IPS-18c (cell line): Measurements from ENCODE around the gene ALDH2.
A peak's percentile ranks its signal among the peaks of the same experiment; 100 is the strongest.
"Not testable (repeated sequence)": the region's sequence is repeated elsewhere in the genome, so short reads cannot be mapped to it uniquely, and the experiment has no call there.

Experiments
- H3K4me3 ChIP-seq: 2 replicates; pipeline ENCODE4 v1.7.0; 2013; ENCODE audit warnings: low read depth, mild to moderate bottlenecking, low read length, moderate library complexity; ENCODE audit not compliant: insufficient read depth
- H3K9me3 ChIP-seq: one replicate; pipeline ENCODE4 v1.6.1; 2013; ENCODE audit warnings: mild to moderate bottlenecking, low read length, moderate library complexity; ENCODE audit not compliant: control insufficient read depth, insufficient read depth

ALDH2 gene

GRCh38 chr12:111834740-111835386, 68.1 kb downstream of the ALDH2 start:
- not testable (repeated sequence) for H3K9me3 ChIP-seq, H3K4me3 ChIP-seq

GRCh38 chr12:111835531-111836181, 68.9 kb downstream of the ALDH2 start:
- H3K4me3 ChIP-seq, H3K9me3 ChIP-seq: not testable (repeated sequence)

DNA sequence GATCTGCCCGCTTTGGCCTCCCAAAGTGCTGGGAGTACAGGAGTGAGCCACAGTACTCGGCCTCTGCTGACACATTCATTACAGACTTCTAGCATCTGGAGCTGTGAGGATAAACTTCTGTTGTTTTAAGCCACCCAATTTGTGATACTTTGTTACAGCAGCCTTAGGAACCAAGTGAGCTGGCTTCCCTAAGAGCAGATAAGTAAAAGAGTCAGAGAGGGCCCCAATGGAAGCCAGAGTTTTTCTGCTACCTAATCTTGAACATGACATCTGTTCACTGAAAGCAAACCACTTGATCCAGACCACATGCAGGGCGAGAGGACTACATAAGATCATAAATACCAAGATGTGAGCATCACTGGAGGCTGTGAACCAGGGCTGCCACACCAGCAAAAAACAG, 71.6 kb downstream of the ALDH2 start:
- Histone ChIP-seq H3K9me3 (no peaks in the 10 kb centered on the region), H3K4me3 (no peak overlapping the region)

- Histone ChIP-seq H3K9me3 (no peaks in the 10 kb centered on the region), H3K4me3 (peak overlapping the region; percentile 99)
These were observed 74.1 kb downstream of the ALDH2 start for GRCh38 chr12:111840807-111841206.

DNA sequence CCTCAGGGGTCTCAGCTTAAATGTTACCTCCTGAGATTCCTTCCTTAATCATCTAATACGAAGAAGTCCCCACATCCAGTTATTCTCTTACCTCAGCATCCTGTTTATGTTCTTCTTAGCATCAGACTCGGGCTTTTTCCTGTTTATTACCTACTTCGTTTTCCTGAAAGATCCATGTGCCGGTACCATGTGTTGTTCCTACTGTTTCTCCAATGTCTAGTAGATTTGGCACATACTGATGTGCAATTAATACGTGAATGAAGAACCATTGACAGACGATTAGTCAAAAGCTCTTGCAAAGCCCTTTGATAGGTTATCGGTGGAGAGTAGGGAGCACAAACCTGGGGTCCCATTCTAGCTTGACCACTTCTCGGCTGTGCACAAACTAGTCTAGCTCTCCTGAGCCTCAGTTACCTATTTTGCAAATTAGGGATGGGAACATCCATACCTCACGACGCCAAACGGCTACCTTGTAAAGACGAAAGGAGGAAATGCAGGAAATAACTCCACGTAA, 74.6 kb downstream of the ALDH2 start:
- Histone ChIP-seq H3K9me3 (no peaks in the 10 kb centered on the region), H3K4me3 (peak overlapping the region; percentile 99)

GRCh38 chr12:111841750-111842555, 75.2 kb downstream of the ALDH2 start, which contains the start of gene MAPKAPK5:
TSS of gene MAPKAPK5 (plus strand) at chr12:111842228. CDS start at chr12:111842734, 506 bp downstream.
- no peaks in the 10 kb centered on the region for H3K9me3 ChIP-seq
- H3K4me3 ChIP-seq, result peak within 1 kb of the TSS; percentile 99

- Histone ChIP-seq H3K9me3 (no peaks in the 10 kb centered on the region), H3K4me3 (peak overlapping the region; percentile 99)
These were observed 76.0 kb downstream of the ALDH2 start for GRCh38 chr12:111842556-111843396.

GRCh38 chr12:111846016-111846415, 79.3 kb downstream of the ALDH2 start:
- Histone ChIP-seq H3K4me3 (no peak overlapping the region), H3K9me3 (no peaks in the 10 kb centered on the region)

DNA sequence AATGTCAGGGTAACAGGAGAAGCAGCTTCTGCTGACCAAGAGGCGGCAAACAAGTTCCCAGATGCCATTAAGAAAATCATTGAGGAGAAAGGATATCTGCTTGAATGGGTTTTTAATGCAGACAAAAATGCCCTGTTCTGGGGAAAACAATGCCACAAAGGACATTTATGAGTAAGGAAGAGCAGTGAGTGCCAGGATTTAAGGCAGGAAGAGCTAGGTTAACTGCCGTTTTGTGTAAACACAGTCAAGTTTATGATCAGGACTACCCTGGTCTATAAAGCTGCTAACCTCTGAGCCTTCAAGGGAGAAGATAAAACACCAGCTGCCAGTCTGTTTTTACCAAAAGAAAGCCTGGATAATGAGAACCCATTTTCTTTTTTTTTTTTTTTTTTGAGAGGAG, 83.8 kb downstream of the ALDH2 start:
- H3K4me3 ChIP-seq, result no peak overlapping the region

GRCh38 chr12:111858186-111858585, 91.5 kb downstream of the ALDH2 start:
- Histone ChIP-seq H3K9me3 (peaks cover 2% of the 10 kb centered on the region), H3K4me3 (no peak overlapping the region)

More for the DNA sequence above, 83.8 kb downstream of the ALDH2 start:
- peaks cover 2% of the 10 kb centered on the region for H3K9me3 ChIP-seq

DNA sequence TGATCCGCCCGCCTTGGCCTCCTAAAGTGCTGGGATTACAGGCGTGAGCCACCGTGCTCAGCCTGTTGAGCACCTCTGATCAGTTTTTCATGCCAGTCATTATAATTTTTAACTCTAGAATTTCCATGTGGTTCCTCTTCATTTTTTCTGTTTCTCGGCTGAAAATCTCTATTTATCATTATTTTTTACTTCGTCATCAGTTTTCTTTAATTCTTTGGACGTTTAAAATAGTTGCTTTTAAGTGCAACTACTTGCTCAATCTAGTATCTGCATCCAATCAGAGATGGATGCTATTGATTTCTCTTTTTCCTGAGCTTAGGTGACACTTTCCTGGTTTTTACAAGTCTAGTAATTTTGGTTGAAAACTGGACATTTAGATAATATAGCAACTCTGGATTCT, 92.0 kb downstream of the ALDH2 start:
- H3K9me3 ChIP-seq, result peaks cover 2% of the 10 kb centered on the region

DNA sequence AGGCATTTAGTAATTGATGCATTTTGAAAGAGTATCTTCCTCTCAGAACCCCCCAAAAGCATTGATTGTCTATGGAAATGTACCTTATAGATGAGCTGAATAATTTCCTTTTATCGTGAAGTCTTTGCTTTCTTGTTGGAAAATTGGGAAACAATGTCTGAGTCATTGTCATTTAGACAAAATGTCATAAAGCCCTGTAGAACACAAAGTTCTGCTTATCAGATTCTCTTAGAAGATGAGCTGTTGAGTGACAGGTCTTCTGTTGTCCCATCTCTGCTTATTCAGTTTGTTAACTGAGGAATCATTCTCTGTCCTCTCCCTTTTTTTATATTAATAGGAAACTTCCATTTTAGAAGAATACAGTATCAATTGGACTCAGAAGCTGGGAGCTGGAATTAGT, 98.2 kb downstream of the ALDH2 start:
- Histone ChIP-seq H3K4me3 (no peak overlapping the region), H3K9me3 (no peaks in the 10 kb centered on the region)

More for the DNA sequence above, 92.0 kb downstream of the ALDH2 start:
- H3K4me3 ChIP-seq, result no peak overlapping the region
